GM12873 (cell line): ENCODE results near the gene ZNF385C.
A peak's percentile ranks its signal among the peaks of the same experiment; 100 is the strongest.

Source experiments
- CTCF ChIP-seq: IDR thresholded peaks from 2 replicates; pipeline ENCODE4 v1.5.1; 2012; ENCODE audit warnings: low read depth, mild to moderate bottlenecking, moderate library complexity, low read length, control low read depth; ENCODE audit not compliant: insufficient read depth; ENCODE audit errors: missing control alignments

Gene ZNF385C

GRCh38 chr17:42107597-42108576 is 9.6 kb upstream of the ZNF385C start:
- no peak for TF ChIP-seq CTCF

- TF ChIP-seq CTCF = no peak
Measured at GRCh38 chr17:42107124-42107523, 8.9 kb upstream of the ZNF385C start.

DNA sequence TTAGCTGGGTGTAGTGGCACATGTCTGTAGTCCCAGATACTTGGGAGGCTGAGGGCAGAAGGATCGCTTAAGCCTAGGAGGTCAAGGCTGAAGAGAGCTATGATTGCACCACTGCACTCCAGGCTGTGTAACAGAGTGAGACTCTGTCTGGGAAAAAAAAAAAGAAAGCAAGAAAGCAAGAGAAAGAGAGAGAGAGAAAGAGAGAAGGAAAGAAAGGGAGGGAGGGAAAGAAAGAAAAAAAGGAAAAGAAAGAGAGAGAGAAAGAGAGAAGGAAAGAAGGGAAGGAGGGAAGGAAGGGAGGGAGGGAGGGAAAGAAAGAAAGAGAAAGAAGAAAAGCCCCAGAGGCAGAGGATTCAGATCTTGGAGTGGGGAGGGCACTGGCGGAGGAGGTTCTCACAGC is 7.7 kb upstream of the ZNF385C start:
- no peak for TF ChIP-seq CTCF

- no peak for TF ChIP-seq CTCF
Measured at GRCh38 chr17:42104264-42104663, 6.0 kb upstream of the ZNF385C start.

- no peak for TF ChIP-seq CTCF
Measured at GRCh38 chr17:42103221-42103954, 5.1 kb upstream of the ZNF385C start.

DNA sequence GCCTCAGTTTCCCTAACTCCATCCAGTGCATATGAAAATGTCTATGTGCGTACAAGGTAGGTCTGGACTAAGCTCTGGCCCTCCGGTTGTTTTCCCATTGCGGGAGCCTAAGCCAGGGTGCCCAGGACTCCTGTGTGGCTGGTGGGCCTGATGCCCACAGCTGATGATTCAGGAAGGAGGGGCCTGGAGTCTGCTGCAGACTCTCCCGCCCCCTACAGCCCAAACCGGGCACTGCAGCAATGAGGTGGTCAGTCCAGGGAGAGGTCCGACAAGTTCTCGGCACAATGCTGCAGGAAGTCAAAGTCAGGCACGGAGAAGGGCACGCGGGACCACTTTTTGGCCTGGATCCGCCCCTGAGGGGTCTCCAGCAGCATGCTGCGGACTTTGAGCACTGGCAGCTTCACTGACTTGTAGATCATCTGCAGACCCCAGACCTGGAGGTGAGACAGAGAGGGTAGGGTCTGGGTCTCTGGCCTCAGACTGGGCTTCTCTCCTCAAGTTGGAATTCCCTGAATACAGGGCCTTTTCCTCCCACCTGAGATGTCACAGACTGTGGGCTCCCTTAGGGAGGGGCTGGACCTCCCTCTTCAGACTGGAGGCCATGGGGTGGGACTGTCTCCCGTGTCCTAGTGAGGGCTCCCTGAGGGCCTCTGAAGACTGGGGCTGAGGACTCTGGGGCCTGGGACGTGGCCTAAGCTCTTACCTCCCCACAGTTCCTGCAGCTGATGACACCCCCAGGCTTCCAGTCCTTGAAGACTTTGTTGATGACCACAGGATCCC is 3.4 kb upstream of the ZNF385C start:
- TF ChIP-seq CTCF = peak; percentile 93

GRCh38 chr17:42098730-42099399 is 592 bp upstream of the ZNF385C start:
- TF ChIP-seq CTCF = no peak
